Hematopoietic multipotent progenitor cell (in vitro differentiated cells): ENCODE results near the gene ATP5PB. TPM values are rescaled to one million over a fixed set of nuclear protein-coding genes. Genes with fewer than 3 reads are reported as not detected.

Experiments
- DNase-seq, 3 donors: peaks; one replicate each; pipeline ENCODE4 v3.0.0-alpha.2; 2011 to 2015; ENCODE audit warnings: low read depth in 2 of 3, low spot score in 2 of 3
- small RNA-seq: library from RNA; depleted of rRNA; stranded (forward); fragments of <200 nt; gene quantifications from one replicate; pipeline ENCODE3, GENCODE V24; 2012
- total RNA-seq: library from RNA; depleted of rRNA; stranded (reverse); fragments of >200 nt; gene quantifications from one replicate; pipeline ENCODE4 v1.2.3, GENCODE V29; 2012

The ATP5PB gene
- total RNA-seq, 1 donor, result 176 TPM

- no peak for DNase-seq
Measured at GRCh38 chr1:111504097-111504496, 54.8 kb downstream of the ATP5PB start.

- no peak for DNase-seq
Measured at GRCh38 chr1:111505641-111506119, 56.4 kb downstream of the ATP5PB start.

- no peak for DNase-seq
Measured at GRCh38 chr1:111506561-111506960, 57.3 kb downstream of the ATP5PB start.

- peak; percentile 35 to 94 (median 91) for DNase-seq
Measured at GRCh38 chr1:111507411-111508201, 58.3 kb downstream of the ATP5PB start.

GRCh38 chr1:111509997-111510375 is 60.7 kb downstream of the ATP5PB start:
- no peak for DNase-seq

GRCh38 chr1:111511370-111511769 is 62.1 kb downstream of the ATP5PB start:
- DNase-seq, result no peak

Small RNAs within 50 kb of the gene (small RNA-seq; reads per million reads assigned to genes)
- gene RF00019 (not detected), gene RNU6-792P (5.5 reads per million, percentile 88 among the genes with 10 or more reads in this experiment)

Other genes with a start within 250 kb of the ATP5PB start
- 17.8 TPM for gene DENND2D, start 248.8 kb upstream of the ATP5PB start, total RNA-seq
- 0.54 TPM for gene CHI3L2, start 221.8 kb upstream of the ATP5PB start, total RNA-seq
- not detected for gene CHIA, start 158.6 kb upstream of the ATP5PB start, total RNA-seq
- gene OVGP1, start 21.7 kb upstream of the ATP5PB start, total RNA-seq, result 1.1 TPM
- 73.0 TPM for gene WDR77, start 208 bp upstream of the ATP5PB start, total RNA-seq
- 7.8 TPM for gene C1orf162, start 24.5 kb downstream of the ATP5PB start, total RNA-seq
- 0.54 TPM for gene ADORA3, start 54.2 kb downstream of the ATP5PB start, total RNA-seq
- gene TMIGD3, start 54.2 kb downstream of the ATP5PB start, total RNA-seq, result 0.27 TPM
- gene RAP1A, start 170.3 kb downstream of the ATP5PB start, total RNA-seq, result 6.7 TPM